ENCODE data around the gene ECM1.

Gene ECM1

DNA sequence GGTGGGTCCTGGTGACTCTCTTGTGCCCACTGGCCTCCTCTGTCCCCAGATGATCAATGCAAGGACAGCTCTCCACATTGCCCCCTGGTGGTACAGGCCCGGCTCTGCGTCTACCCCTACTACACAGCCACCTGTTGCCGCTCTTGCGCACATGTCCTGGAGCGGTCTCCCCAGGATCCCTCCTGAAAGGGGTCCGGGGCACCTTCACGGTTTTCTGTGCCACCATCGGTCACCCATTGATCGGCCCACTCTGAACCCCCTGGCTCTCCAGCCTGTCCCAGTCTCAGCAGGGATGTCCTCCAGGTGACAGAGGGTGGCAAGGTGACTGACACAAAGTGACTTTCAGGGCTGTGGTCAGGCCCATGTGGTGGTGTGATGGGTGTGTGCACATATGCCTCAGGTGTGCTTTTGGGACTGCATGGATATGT lies 52.1 kb downstream of the ECM1 start:
- DNase-seq, result peak in 1 of 2 experiments; percentile 76

DNA sequence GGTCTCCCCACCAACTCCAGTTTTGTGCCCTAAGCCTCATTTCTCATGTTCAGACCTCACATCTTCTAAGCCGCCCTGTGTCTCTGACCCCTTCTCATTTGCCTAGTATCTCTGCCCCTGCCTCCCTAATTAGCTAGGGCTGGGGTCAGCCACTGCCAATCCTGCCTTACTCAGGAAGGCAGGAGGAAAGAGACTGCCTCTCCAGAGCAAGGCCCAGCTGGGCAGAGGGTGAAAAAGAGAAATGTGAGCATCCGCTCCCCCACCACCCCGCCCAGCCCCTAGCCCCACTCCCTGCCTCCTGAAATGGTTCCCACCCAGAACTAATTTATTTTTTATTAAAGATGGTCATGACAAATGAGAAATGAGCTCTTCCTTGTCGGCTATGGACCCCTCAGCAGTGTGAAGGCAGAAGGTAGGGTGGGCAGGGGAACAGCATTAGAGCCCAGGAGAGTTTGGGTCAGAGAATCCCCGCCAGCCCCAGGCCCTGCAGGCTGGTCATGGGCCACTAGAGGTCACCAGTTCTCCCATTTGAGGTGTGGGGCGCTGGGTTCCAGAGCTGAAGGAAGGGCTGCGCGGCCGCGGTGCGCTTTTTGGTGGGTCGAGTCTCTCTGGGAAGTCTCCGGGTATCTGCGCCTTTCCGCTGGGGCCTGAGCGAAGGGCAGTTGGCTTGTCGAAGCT lies 52.8 kb downstream of the ECM1 start:
- peak; percentile 96 for DNase-seq

DNA sequence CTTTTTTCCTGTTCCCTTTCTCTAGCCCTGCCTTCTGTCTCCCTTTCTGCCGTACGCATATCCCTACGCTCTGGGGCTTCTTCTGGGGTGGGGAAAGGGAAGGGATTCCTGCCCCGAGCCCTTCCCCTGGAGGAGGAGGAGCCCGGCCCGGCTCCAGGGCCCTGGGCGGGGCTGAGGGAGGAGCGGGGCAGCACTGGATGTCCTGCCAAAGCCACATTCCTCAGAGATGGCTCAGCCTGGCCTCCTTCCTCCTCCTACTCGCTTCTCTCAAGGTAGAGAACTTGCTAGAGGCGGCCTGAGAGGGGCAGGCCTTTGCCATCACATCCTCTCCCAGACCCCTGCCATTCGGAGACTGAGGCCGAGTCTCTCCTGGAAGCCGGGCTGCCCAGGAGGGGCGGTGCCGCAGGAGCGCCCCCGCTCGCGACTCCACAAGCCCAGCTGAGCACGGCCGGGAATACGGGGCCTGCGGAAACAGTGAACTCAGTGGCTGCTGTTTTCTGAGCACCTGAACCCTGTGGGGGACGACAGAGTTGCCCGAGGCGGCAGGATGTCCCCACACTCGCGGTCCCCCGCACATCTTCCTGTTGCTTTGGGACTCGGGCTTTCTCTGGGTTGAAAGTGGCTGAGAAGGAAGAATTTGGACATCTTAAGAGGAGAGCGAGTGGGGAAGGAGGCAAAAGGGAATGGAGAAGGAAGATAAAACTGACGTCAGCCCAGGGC lies 53.5 kb downstream of the ECM1 start:
- peak; percentile 96 to 97 for DNase-seq

DNA sequence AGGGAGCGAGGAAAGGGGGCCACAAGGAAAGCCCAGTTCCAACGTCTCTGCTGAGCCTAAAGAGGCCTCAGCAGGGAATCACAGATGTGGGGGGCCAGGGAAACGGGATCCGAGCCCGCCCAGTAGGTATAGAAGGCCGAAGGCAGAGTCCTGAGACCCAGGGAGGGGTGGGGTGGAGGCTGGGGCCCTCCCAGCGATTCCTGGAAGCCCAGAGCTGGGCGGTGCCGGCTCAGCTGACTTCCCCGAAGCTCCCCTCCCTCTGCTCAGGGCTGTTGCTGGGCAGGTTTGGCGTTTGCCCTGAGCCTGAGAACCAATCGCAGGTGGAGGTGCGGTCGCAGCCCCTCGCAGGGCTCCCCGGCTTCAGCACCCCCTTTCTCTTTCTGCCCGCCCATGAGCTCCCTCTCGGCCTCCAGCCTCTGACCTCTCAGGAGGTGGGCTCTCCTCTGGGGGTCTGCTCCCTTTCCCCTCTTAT lies 54.1 kb downstream of the ECM1 start:
- peak; percentile 72 to 87 for DNase-seq

DNA sequence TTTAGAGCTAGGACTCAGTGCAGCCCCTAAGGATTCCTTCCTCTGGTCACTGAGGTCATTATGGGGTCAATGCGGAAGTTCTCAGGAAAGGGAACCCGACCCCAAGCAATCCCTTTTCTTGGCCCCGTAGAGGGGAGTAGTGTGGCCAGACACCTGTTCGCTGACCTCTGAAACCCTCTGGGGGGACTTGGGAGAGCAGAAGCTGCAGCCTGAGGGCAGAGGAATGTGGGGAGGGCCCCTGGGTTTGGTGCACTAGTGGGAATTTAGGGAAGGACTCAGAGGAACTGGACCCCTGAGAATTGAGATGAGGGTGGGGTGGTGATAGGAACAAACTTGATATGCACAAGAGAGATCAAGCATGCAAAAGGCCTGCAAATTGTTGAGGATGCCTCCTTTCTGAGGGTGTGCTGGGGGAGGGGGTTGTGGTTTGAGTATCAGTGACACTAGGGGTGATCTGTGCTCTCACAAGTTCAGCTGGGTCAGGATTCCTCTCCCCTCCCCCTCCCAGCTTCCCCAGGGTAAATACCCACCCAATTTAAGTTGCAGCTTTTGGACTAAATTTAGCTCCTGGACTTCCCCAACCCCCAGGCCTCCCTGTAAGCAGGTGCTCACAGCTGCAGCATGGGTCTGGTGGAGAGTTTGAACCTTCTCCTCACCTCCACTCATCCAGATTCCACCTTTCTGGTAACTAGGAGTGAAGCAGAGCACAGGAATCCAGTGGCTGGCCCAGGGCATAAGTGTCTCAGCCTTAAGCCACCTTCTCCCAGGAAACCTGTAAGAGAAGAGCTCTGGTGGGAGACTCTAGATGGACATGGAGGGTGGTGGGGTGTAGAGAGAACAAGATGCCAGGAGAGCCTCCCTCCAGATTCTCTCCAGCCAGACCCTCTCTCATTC lies 54.8 kb downstream of the ECM1 start:
- no peak for DNase-seq

Measured in NCI-H446 (cell line).